CD8-positive, alpha-beta memory T cell (primary cell): Measurements from ENCODE around the gene KRT33A. TPM values are rescaled to one million over a fixed set of nuclear protein-coding genes. Genes with fewer than 3 reads are reported as not detected.
"Not testable (repeated sequence)": the region's sequence is repeated elsewhere in the genome, so short reads cannot be mapped to it uniquely, and the experiment has no call there.

Source experiments
- CTCF ChIA-PET: fragments of 350-600 bp; sonication (Branson Sonifier 250); formaldehyde crosslinking; loops from one replicate; lab custom pipeline; 2021; ENCODE audit warnings: antibody characterized with exemption; lab: Charles Lee
- POLR2A ChIA-PET: fragments of 350-600 bp; sonication (Branson Sonifier 250); formaldehyde crosslinking; loops from one replicate; lab custom pipeline; 2021; ENCODE audit warnings: antibody characterized with exemption; lab: Charles Lee
- DNase-seq, 5 donors: peaks; one replicate each; pipeline versions ENCODE4 v3.0.0 to v3.0.0-alpha.2; 2020 to 2022; ENCODE audit warnings: mixed read lengths in 1 of 5
- H3K27ac ChIP-seq: one replicate; pipeline ENCODE4 v1.7.0; 2013; ENCODE audit warnings: low read depth, mild to moderate bottlenecking, low read length, moderate library complexity
- H3K27me3 ChIP-seq: 2 replicates; pipeline ENCODE4 v1.7.0; 2013; ENCODE audit warnings: low read length, mild to moderate bottlenecking; ENCODE audit not compliant: insufficient read depth, poor library complexity, severe bottlenecking
- H3K36me3 ChIP-seq: 2 replicates; pipeline ENCODE4 v1.7.0; 2013; ENCODE audit warnings: mild to moderate bottlenecking, low read length, moderate library complexity; ENCODE audit not compliant: insufficient read depth
- H3K4me1 ChIP-seq: 2 replicates; pipeline ENCODE4 v1.7.0; 2013; ENCODE audit warnings: mild to moderate bottlenecking, low read length, moderate library complexity; ENCODE audit not compliant: insufficient read depth
- H3K4me3 ChIP-seq: 2 replicates; pipeline ENCODE4 v1.7.0; 2013; ENCODE audit warnings: mild to moderate bottlenecking, low read length
- H3K9me3 ChIP-seq: 2 replicates; pipeline ENCODE4 v1.7.0; 2013; ENCODE audit warnings: mild to moderate bottlenecking, low read length
- H3K27ac Mint-ChIP-seq, 8 donors: one replicate each; pipeline ENCODE4 v1.8.0; 2020 to 2021; ENCODE audit warnings: mixed read lengths in 8 of 8, mild to moderate bottlenecking in 6 of 8, inconsistent platforms in 3 of 8, moderate library complexity in 3 of 8
- H3K27me3 Mint-ChIP-seq, 2 donors: one replicate each; pipeline ENCODE4 v1.8.0; 2020 to 2021; ENCODE audit warnings: mixed read lengths in 2 of 2, mild to moderate bottlenecking in 1 of 2, moderate library complexity in 1 of 2
- H3K36me3 Mint-ChIP-seq, 3 donors: one replicate each; pipeline ENCODE4 v1.8.0; 2020 to 2021; ENCODE audit warnings: mixed read lengths in 3 of 3, inconsistent platforms in 1 of 3, mild to moderate bottlenecking in 1 of 3
- H3K4me1 Mint-ChIP-seq, 3 donors: one replicate each; pipeline ENCODE4 v1.8.0; 2020 to 2021; ENCODE audit warnings: mixed read lengths in 3 of 3, inconsistent platforms in 1 of 3, mild to moderate bottlenecking in 1 of 3
- H3K4me3 Mint-ChIP-seq, 7 donors: one replicate each; pipeline ENCODE4 v1.8.0; 2020 to 2021; ENCODE audit warnings: mixed read lengths in 7 of 7, mild to moderate bottlenecking in 6 of 7, moderate library complexity in 4 of 7, inconsistent platforms in 2 of 7
- H3K9me3 Mint-ChIP-seq, 5 donors: one replicate each; pipeline ENCODE4 v1.8.0; 2020 to 2022; ENCODE audit warnings: mixed read lengths in 5 of 5, mild to moderate bottlenecking in 3 of 5, moderate library complexity in 2 of 5, inconsistent platforms in 1 of 5
- polyA plus RNA-seq: library from polyadenylated mRNA; unstranded; fragments of 300-500 nt; fragmentation: Illumina TruSeq; gene quantifications from one replicate; pipeline ENCODE4 v1.2.3, GENCODE V29; 2021
- total RNA-seq, 2 experiments: library from RNA; stranded (reverse); gene quantifications; one replicate each; pipeline ENCODE4 v1.2.3, GENCODE V29; 2021

Gene KRT33A
- total RNA-seq (not detected), polyA plus RNA-seq (not detected)

- DNase-seq, H3K9me3 Mint-ChIP-seq, H3K4me3 ChIP-seq, H3K27ac ChIP-seq, H3K36me3 ChIP-seq, H3K27me3 ChIP-seq, H3K9me3 ChIP-seq, H3K4me3 Mint-ChIP-seq, H3K36me3 Mint-ChIP-seq, POLR2A ChIA-PET: not testable (repeated sequence)
- H3K27me3 Mint-ChIP-seq = peaks cover 6 to 17% of the 10 kb centered on the region in 2 donors
- CTCF ChIA-PET = interaction anchor here (1.6 to 1.7 kb wide), 2 partner anchors 11 to 313 kb away, joined by 3 to 4 read pairs; no protein-coding TSS in a partner anchor
- peak within 1 kb of the TSS in 1 of 8 donors; percentile 48 for H3K27ac Mint-ChIP-seq
- peaks cover 14 to 22% (median 15%) of the 10 kb centered on the region in 3 donors for H3K4me1 Mint-ChIP-seq
- peaks cover 14% of the 10 kb centered on the region for H3K4me1 ChIP-seq
These were observed at the start of gene KRT33A for GRCh38 chr17:41350381-41350878. KRT33A (minus strand) TSS chr17:41350828; CDS start chr17:41350767, 61 bp downstream.

GRCh38 chr17:41396996-41397660 lies 46.5 kb upstream of the KRT33A start, which contains the start of gene KRT31:
KRT31 (minus strand) TSS chr17:41397608; CDS start chr17:41397539, 69 bp downstream.
- H3K4me3 ChIP-seq = no peak within 1 kb of the TSS
- no peak within 1 kb of the TSS for H3K27ac ChIP-seq
- H3K27me3 ChIP-seq = no peaks in the 10 kb centered on the region
- CTCF ChIA-PET = no interaction called here
- Mint-ChIP-seq H3K9me3 (no peaks in the 10 kb centered on the region), H3K4me1 (peaks cover 3 to 8% (median 5%) of the 10 kb centered on the region in 3 donors), H3K27ac (no peak within 1 kb of the TSS), H3K4me3 (no peak within 1 kb of the TSS), H3K27me3 (peaks cover 5 to 28% of the 10 kb centered on the region in 2 donors), H3K36me3 (peaks cover 0 to 4% (median 1%) of the 10 kb centered on the region in 3 donors)
- no peaks in the 10 kb centered on the region for H3K4me1 ChIP-seq
- H3K36me3 ChIP-seq = no peaks in the 10 kb centered on the region
- H3K9me3 ChIP-seq = no peaks in the 10 kb centered on the region
- POLR2A ChIA-PET = no interaction called here
- no peak for DNase-seq

- Mint-ChIP-seq H3K4me3 (no peak overlapping the region), H3K27ac (peak overlapping the region in 1 of 8 donors; percentile 22), H3K36me3 (peaks cover 0 to 9% (median 1%) of the 10 kb centered on the region in 3 donors), H3K4me1 (peaks cover 3 to 6% (median 5%) of the 10 kb centered on the region in 3 donors), H3K27me3 (peaks cover 9 to 31% of the 10 kb centered on the region in 2 donors), H3K9me3 (no peaks in the 10 kb centered on the region)
- Histone ChIP-seq H3K27ac (no peak overlapping the region), H3K9me3 (no peaks in the 10 kb centered on the region), H3K27me3 (no peaks in the 10 kb centered on the region), H3K36me3 (no peaks in the 10 kb centered on the region), H3K4me3 (no peak overlapping the region), H3K4me1 (no peaks in the 10 kb centered on the region)
- ChIA-PET CTCF (no interaction called here), POLR2A (interaction anchor here (0.7 kb wide), 1 partner anchor 62 kb away, joined by 5 read pairs; no protein-coding TSS in a partner anchor)
- DNase-seq = no peak
These were observed 45.7 kb upstream of the KRT33A start for GRCh38 chr17:41396340-41396739.

GRCh38 chr17:41395611-41396010 lies 45.0 kb upstream of the KRT33A start:
- H3K4me1 Mint-ChIP-seq = peaks cover 3 to 6% (median 5%) of the 10 kb centered on the region in 3 donors
- DNase-seq = no peak
- H3K27me3 Mint-ChIP-seq = peaks cover 9 to 38% of the 10 kb centered on the region in 2 donors
- no peak overlapping the region for H3K27ac Mint-ChIP-seq
- no peaks in the 10 kb centered on the region for H3K9me3 Mint-ChIP-seq
- Histone ChIP-seq H3K36me3 (no peaks in the 10 kb centered on the region), H3K4me3 (no peak overlapping the region), H3K27me3 (no peaks in the 10 kb centered on the region), H3K27ac (no peak overlapping the region), H3K9me3 (no peaks in the 10 kb centered on the region), H3K4me1 (no peaks in the 10 kb centered on the region)
- no peak overlapping the region for H3K4me3 Mint-ChIP-seq
- H3K36me3 Mint-ChIP-seq = peaks cover 0 to 5% (median 1%) of the 10 kb centered on the region in 3 donors
- ChIA-PET CTCF (no interaction called here), POLR2A (interaction anchor here (0.7 kb wide), 1 partner anchor 63 kb away, joined by 5 read pairs; no protein-coding TSS in a partner anchor)

- H3K36me3 ChIP-seq, H3K4me1 ChIP-seq, CTCF ChIA-PET, H3K36me3 Mint-ChIP-seq, H3K4me3 Mint-ChIP-seq, H3K27ac Mint-ChIP-seq, H3K9me3 ChIP-seq, H3K9me3 Mint-ChIP-seq, H3K27me3 ChIP-seq, H3K4me3 ChIP-seq, POLR2A ChIA-PET, H3K4me1 Mint-ChIP-seq, DNase-seq, H3K27ac ChIP-seq: not testable (repeated sequence)
- H3K27me3 Mint-ChIP-seq = peaks cover 10 to 42% of the 10 kb centered on the region in 2 donors
These were observed 44.4 kb upstream of the KRT33A start for GRCh38 chr17:41395044-41395443.

- peaks cover under 1 to 4% (median 4%) of the 10 kb centered on the region in 3 donors for H3K4me1 Mint-ChIP-seq
- DNase-seq = no peak
- no peak overlapping the region for H3K27ac Mint-ChIP-seq
- Histone ChIP-seq H3K27ac (no peak overlapping the region), H3K4me1 (no peaks in the 10 kb centered on the region), H3K9me3 (no peaks in the 10 kb centered on the region), H3K27me3 (no peaks in the 10 kb centered on the region), H3K4me3 (no peak overlapping the region), H3K36me3 (no peaks in the 10 kb centered on the region)
- H3K36me3 Mint-ChIP-seq = peaks cover 0 to 5% (median 2%) of the 10 kb centered on the region in 3 donors
- H3K4me3 Mint-ChIP-seq = no peak overlapping the region
- POLR2A ChIA-PET = no interaction called here
- H3K27me3 Mint-ChIP-seq = peaks cover 14 to 44% of the 10 kb centered on the region in 2 donors
- no peaks in the 10 kb centered on the region for H3K9me3 Mint-ChIP-seq
- CTCF ChIA-PET = no interaction called here
These were observed 43.8 kb upstream of the KRT33A start for GRCh38 chr17:41394254-41394996.

- no peak for DNase-seq
- CTCF ChIA-PET = no interaction called here
- Histone ChIP-seq H3K4me1 (no peaks in the 10 kb centered on the region), H3K36me3 (no peaks in the 10 kb centered on the region), H3K27ac (no peak overlapping the region), H3K9me3 (no peaks in the 10 kb centered on the region), H3K4me3 (no peak overlapping the region), H3K27me3 (no peaks in the 10 kb centered on the region)
- POLR2A ChIA-PET = no interaction called here
- no peak overlapping the region for H3K4me3 Mint-ChIP-seq
- peaks cover 12 to 40% of the 10 kb centered on the region in 2 donors for H3K27me3 Mint-ChIP-seq
- H3K4me1 Mint-ChIP-seq = peaks cover 0 to 3% (median 0%) of the 10 kb centered on the region in 3 donors
- peaks cover 0 to 3% (median 0%) of the 10 kb centered on the region in 5 donors for H3K9me3 Mint-ChIP-seq
- peaks cover 0 to 10% (median 2%) of the 10 kb centered on the region in 3 donors for H3K36me3 Mint-ChIP-seq
- no peak overlapping the region for H3K27ac Mint-ChIP-seq
These were observed 43.2 kb upstream of the KRT33A start for GRCh38 chr17:41393826-41394225.

GRCh38 chr17:41393294-41393693 lies 42.7 kb upstream of the KRT33A start:
- H3K27ac Mint-ChIP-seq = no peak overlapping the region
- Histone ChIP-seq H3K4me1 (no peaks in the 10 kb centered on the region), H3K36me3 (no peaks in the 10 kb centered on the region), H3K9me3 (no peaks in the 10 kb centered on the region), H3K4me3 (no peak overlapping the region), H3K27ac (no peak overlapping the region), H3K27me3 (no peaks in the 10 kb centered on the region)
- POLR2A ChIA-PET = no interaction called here
- H3K36me3 Mint-ChIP-seq = peaks cover 0 to 12% (median 2%) of the 10 kb centered on the region in 3 donors
- H3K4me3 Mint-ChIP-seq = no peak overlapping the region
- DNase-seq = no peak
- H3K27me3 Mint-ChIP-seq = peaks cover 12 to 44% of the 10 kb centered on the region in 2 donors
- CTCF ChIA-PET = no interaction called here
- H3K9me3 Mint-ChIP-seq = peaks cover 0 to 3% (median 0%) of the 10 kb centered on the region in 5 donors
- peaks cover 0 to 3% (median 0%) of the 10 kb centered on the region in 3 donors for H3K4me1 Mint-ChIP-seq
